GM12892 (cell line): ENCODE results near the gene ASTL.

Experiments
- POLR2AphosphoS5 ChIP-seq: IDR thresholded peaks from 2 replicates; pipeline ENCODE4 v1.6.1; 2011; ENCODE audit warnings: low read depth, low read length, control low read depth
- TAF1 ChIP-seq: IDR thresholded peaks from 2 replicates; pipeline ENCODE4 v1.6.1; 2011; ENCODE audit warnings: low read depth, mild to moderate bottlenecking, control low read depth, low read length, borderline replicate concordance

DNA sequence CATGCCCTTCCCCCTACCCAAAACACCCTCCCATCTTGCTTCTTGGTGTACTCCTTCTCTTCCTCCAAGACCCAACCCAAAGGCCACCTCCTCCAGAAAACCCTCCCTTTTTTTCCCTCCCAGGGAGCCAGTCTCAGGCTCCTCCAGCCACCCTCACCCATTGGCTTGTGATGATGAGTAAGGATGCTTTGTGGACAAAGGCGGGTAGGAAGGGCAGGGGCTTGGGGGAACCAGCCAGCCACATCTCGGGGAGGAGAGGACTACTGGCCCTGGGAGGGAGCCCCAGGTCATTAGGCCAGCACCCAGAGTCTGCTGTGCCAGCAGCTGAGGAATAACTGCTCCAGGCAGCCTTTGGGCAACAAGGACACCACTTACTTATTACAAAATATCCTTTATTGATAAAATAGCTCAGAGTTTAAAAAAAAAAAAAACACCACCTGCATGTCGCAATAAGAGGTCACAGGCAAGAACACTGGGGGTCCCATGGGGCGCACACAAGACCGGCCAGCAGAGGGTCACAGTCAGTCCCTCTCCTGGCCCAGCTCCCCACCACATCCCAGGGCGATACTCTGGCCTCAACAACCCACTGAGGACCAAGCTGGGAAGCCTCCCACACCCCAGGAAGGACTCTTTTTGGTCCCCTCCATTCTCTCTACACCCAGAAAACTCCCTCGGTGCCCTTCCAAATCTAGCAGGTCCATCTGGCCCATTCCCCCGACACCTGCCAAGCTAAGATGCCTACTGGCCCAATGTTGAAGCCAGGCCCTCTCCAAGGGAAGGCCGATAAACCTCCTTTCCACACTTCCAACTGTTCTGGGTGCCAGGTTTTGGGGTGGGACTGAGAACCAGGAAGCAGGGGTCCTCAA lies 25.6 kb downstream of the ASTL start:
- TF ChIP-seq POLR2AphosphoS5: no peak
- no peak for TF ChIP-seq TAF1
